Measurements from ENCODE around the gene SPINT2.

Gene SPINT2

GRCh38 chr19:38270587-38271167, 6.3 kb downstream of the SPINT2 start:
- no peak overlapping the region for H3K4me3 Mint-ChIP-seq
- H3K9me3 Mint-ChIP-seq: no peaks in the 10 kb centered on the region
- ATAC-seq: no peak
- no peak for DNase-seq
- H3K4me1 Mint-ChIP-seq: peaks cover 37% of the 10 kb centered on the region
- no peak overlapping the region for H3K27ac Mint-ChIP-seq
- H3K27me3 Mint-ChIP-seq: no peaks in the 10 kb centered on the region

GRCh38 chr19:38273499-38273898, 9.1 kb downstream of the SPINT2 start:
- DNase-seq: no peak
- ATAC-seq: no peak
- Mint-ChIP-seq H3K9me3 (no peaks in the 10 kb centered on the region), H3K27me3 (no peaks in the 10 kb centered on the region), H3K27ac (no peak overlapping the region), H3K4me1 (peaks cover 9% of the 10 kb centered on the region), H3K4me3 (no peak overlapping the region)

GRCh38 chr19:38274739-38275138, 10.4 kb downstream of the SPINT2 start:
- Mint-ChIP-seq H3K4me3 (no peak overlapping the region), H3K27me3 (no peaks in the 10 kb centered on the region), H3K4me1 (peaks cover 9% of the 10 kb centered on the region), H3K9me3 (no peaks in the 10 kb centered on the region), H3K27ac (no peak overlapping the region)
- ATAC-seq: no peak
- no peak for DNase-seq

GRCh38 chr19:38276942-38277517, 12.7 kb downstream of the SPINT2 start:
- no peak overlapping the region for H3K27ac Mint-ChIP-seq
- H3K4me1 Mint-ChIP-seq: peaks cover 12% of the 10 kb centered on the region
- H3K27me3 Mint-ChIP-seq: no peaks in the 10 kb centered on the region

GRCh38 chr19:38277549-38277948, 13.2 kb downstream of the SPINT2 start:
- no peak overlapping the region for H3K4me3 Mint-ChIP-seq
- no peak overlapping the region for H3K27ac Mint-ChIP-seq
- no peaks in the 10 kb centered on the region for H3K9me3 Mint-ChIP-seq
- ATAC-seq: no peak
- DNase-seq: no peak
- H3K4me1 Mint-ChIP-seq: peaks cover 17% of the 10 kb centered on the region
- no peaks in the 10 kb centered on the region for H3K27me3 Mint-ChIP-seq

More at GRCh38 chr19:38276942-38277517, 12.7 kb downstream of the SPINT2 start:
- ATAC-seq: no peak
- Mint-ChIP-seq H3K9me3 (no peaks in the 10 kb centered on the region), H3K4me3 (no peak overlapping the region)
- DNase-seq: no peak

- Mint-ChIP-seq H3K27ac (no peak overlapping the region), H3K27me3 (no peaks in the 10 kb centered on the region), H3K9me3 (no peaks in the 10 kb centered on the region), H3K4me1 (peaks cover 20% of the 10 kb centered on the region), H3K4me3 (no peak overlapping the region)
- ATAC-seq: no peak
- no peak for DNase-seq
Measured at GRCh38 chr19:38277969-38278680, 13.8 kb downstream of the SPINT2 start.

- H3K4me3 Mint-ChIP-seq: no peak overlapping the region
- peaks cover 20% of the 10 kb centered on the region for H3K4me1 Mint-ChIP-seq
- no peaks in the 10 kb centered on the region for H3K9me3 Mint-ChIP-seq
- no peaks in the 10 kb centered on the region for H3K27me3 Mint-ChIP-seq
- ATAC-seq: no peak
- no peak for DNase-seq
- peak overlapping the region in 1 of 2 donors; percentile 69 for H3K27ac Mint-ChIP-seq
Measured at GRCh38 chr19:38278751-38279150, 14.4 kb downstream of the SPINT2 start.

- Mint-ChIP-seq H3K27me3 (no peaks in the 10 kb centered on the region), H3K9me3 (no peaks in the 10 kb centered on the region), H3K4me3 (no peak overlapping the region), H3K4me1 (peaks cover 20% of the 10 kb centered on the region), H3K27ac (no peak overlapping the region)
- DNase-seq (no peak), ATAC-seq (no peak)
Measured at GRCh38 chr19:38280030-38280921, 15.9 kb downstream of the SPINT2 start.

- no peak for DNase-seq
- ATAC-seq: peak; percentile 72
- Mint-ChIP-seq H3K27me3 (no peaks in the 10 kb centered on the region), H3K9me3 (no peaks in the 10 kb centered on the region), H3K27ac (peak overlapping the region in 1 of 2 donors; percentile 14), H3K4me1 (peaks cover 20% of the 10 kb centered on the region), H3K4me3 (no peak overlapping the region)
Measured at GRCh38 chr19:38281811-38282566, 17.6 kb downstream of the SPINT2 start.

GRCh38 chr19:38283271-38283670, 18.9 kb downstream of the SPINT2 start:
- Mint-ChIP-seq H3K4me3 (no peak overlapping the region), H3K27me3 (no peaks in the 10 kb centered on the region), H3K27ac (peak overlapping the region in 1 of 2 donors; percentile 76), H3K4me1 (peaks cover 20% of the 10 kb centered on the region), H3K9me3 (no peaks in the 10 kb centered on the region)
- ATAC-seq (no peak), DNase-seq (no peak)

GRCh38 chr19:38284422-38284821, 20.0 kb downstream of the SPINT2 start:
- H3K4me3 Mint-ChIP-seq: no peak overlapping the region
- no peaks in the 10 kb centered on the region for H3K27me3 Mint-ChIP-seq
- no peak for ATAC-seq
- H3K4me1 Mint-ChIP-seq: peaks cover 20% of the 10 kb centered on the region
- DNase-seq: no peak
- H3K27ac Mint-ChIP-seq: peak overlapping the region in 1 of 2 donors; percentile 22
- H3K9me3 Mint-ChIP-seq: no peaks in the 10 kb centered on the region

GRCh38 chr19:38285567-38285966, 21.2 kb downstream of the SPINT2 start:
- H3K4me1 Mint-ChIP-seq: peaks cover 20% of the 10 kb centered on the region

GRCh38 chr19:38287604-38288003, 23.2 kb downstream of the SPINT2 start:
- Mint-ChIP-seq H3K27me3 (no peaks in the 10 kb centered on the region), H3K4me1 (peaks cover 3% of the 10 kb centered on the region), H3K9me3 (no peaks in the 10 kb centered on the region), H3K27ac (no peak overlapping the region), H3K4me3 (no peak overlapping the region)
- ATAC-seq (no peak), DNase-seq (no peak)

More at GRCh38 chr19:38285567-38285966, 21.2 kb downstream of the SPINT2 start:
- no peaks in the 10 kb centered on the region for H3K27me3 Mint-ChIP-seq
- DNase-seq (no peak), ATAC-seq (no peak)
- H3K4me3 Mint-ChIP-seq: no peak overlapping the region
- H3K27ac Mint-ChIP-seq: no peak overlapping the region
- no peaks in the 10 kb centered on the region for H3K9me3 Mint-ChIP-seq

- no peak for DNase-seq
- Mint-ChIP-seq H3K9me3 (no peaks in the 10 kb centered on the region), H3K27ac (no peak overlapping the region), H3K27me3 (no peaks in the 10 kb centered on the region), H3K4me1 (no peaks in the 10 kb centered on the region), H3K4me3 (no peak overlapping the region)
- no peak for ATAC-seq
Measured at GRCh38 chr19:38288123-38288855, 23.9 kb downstream of the SPINT2 start.
